GM19023 (cell line): ENCODE results near the gene ALKBH3.

Source experiments
- ATAC-seq: cut with Tn5 transposase; IDR thresholded peaks from one replicate; pipeline ENCODE4 v1.9.1; 2021; ENCODE audit warnings: mild to moderate bottlenecking, moderate library complexity; ENCODE audit not compliant: unreplicated experiment

Gene ALKBH3

GRCh38 chr11:43892851-43893250, 12.2 kb downstream of the ALKBH3 start:
- no peak for ATAC-seq

GRCh38 chr11:43894546-43894945, 13.9 kb downstream of the ALKBH3 start:
- ATAC-seq = no peak

GRCh38 chr11:43895601-43896000, 15.0 kb downstream of the ALKBH3 start:
- no peak for ATAC-seq

GRCh38 chr11:43898574-43898973, 17.9 kb downstream of the ALKBH3 start:
- no peak for ATAC-seq

- ATAC-seq = no peak
These were observed 18.5 kb downstream of the ALKBH3 start for GRCh38 chr11:43899094-43899493.

GRCh38 chr11:43901551-43901950, 20.9 kb downstream of the ALKBH3 start:
- no peak for ATAC-seq

- no peak for ATAC-seq
These were observed 22.4 kb downstream of the ALKBH3 start for GRCh38 chr11:43903078-43903477.

GRCh38 chr11:43903969-43904368, 23.3 kb downstream of the ALKBH3 start:
- no peak for ATAC-seq

- ATAC-seq = no peak
These were observed 24.3 kb downstream of the ALKBH3 start for GRCh38 chr11:43904742-43905535.

- ATAC-seq = no peak
These were observed 25.2 kb downstream of the ALKBH3 start for GRCh38 chr11:43905813-43906241.

GRCh38 chr11:43907028-43907975, 26.7 kb downstream of the ALKBH3 start:
- peak; percentile 52 for ATAC-seq

GRCh38 chr11:43908191-43908590, 27.6 kb downstream of the ALKBH3 start:
- no peak for ATAC-seq

GRCh38 chr11:43908683-43909082, 28.1 kb downstream of the ALKBH3 start:
- no peak for ATAC-seq

- no peak for ATAC-seq
These were observed 33.3 kb downstream of the ALKBH3 start for GRCh38 chr11:43913829-43914380.

- ATAC-seq = no peak
These were observed 33.8 kb downstream of the ALKBH3 start for GRCh38 chr11:43914466-43914865.

- no peak for ATAC-seq
These were observed 36.0 kb downstream of the ALKBH3 start for GRCh38 chr11:43916621-43917020.

- ATAC-seq = no peak
These were observed 37.2 kb downstream of the ALKBH3 start for GRCh38 chr11:43917851-43918250.

GRCh38 chr11:43918662-43919061, 38.0 kb downstream of the ALKBH3 start:
- no peak for ATAC-seq

- ATAC-seq = no peak
These were observed 39.4 kb downstream of the ALKBH3 start for GRCh38 chr11:43919852-43920597.

- ATAC-seq = no peak
These were observed 40.2 kb downstream of the ALKBH3 start for GRCh38 chr11:43920598-43921419.
